ENCODE results near the gene GGA1. TPM values are rescaled to one million over a fixed set of nuclear protein-coding genes. Genes with fewer than 3 reads are reported as not detected.

The GGA1 gene
- total and polyA plus RNA-seq, 2 of the 4 experiments (the other 2 are of a cell fraction) = 17.2 to 48.5 TPM

- CTCF ChIA-PET = no interaction called here
Measured at GRCh38 chr22:37611207-37611606, 2.6 kb downstream of the GGA1 start.

More at GRCh38 chr22:37611207-37611606, 2.6 kb downstream of the GGA1 start:
- Histone ChIP-seq H2BK20ac (ENCODE audit: low read depth, low read length) (no peak overlapping the region), H3K56ac (ENCODE audit: extremely low read depth, insufficient read depth, low read length) (no peak overlapping the region), H3K9me1 (ENCODE audit: insufficient read depth, low read length) (peaks cover 9% of the 10 kb centered on the region), H3K27ac (ENCODE audit: insufficient read depth, low read length) (no peak overlapping the region), H2BK120ac (ENCODE audit: low read depth, low read length) (no peak overlapping the region), H2AK9ac (replicated peaks; ENCODE audit: low read depth, low read length, poor library complexity) (peak overlapping the region; percentile 6), H3K9me3 (ENCODE audit: control insufficient read depth, insufficient read depth, low read length) (no peaks in the 10 kb centered on the region), H4K8ac (ENCODE audit: low read depth in 2 of 2, low read length in 2 of 2) (no peak overlapping the region), H3K4ac (ENCODE audit: low read depth, low read length) (no peak overlapping the region), H3K27me3 (ENCODE audit: control insufficient read depth, insufficient read depth, low read length) (no peaks in the 10 kb centered on the region), H3K4me3 (ENCODE audit: insufficient read depth, low read depth, low read length) (no peak overlapping the region), H3K4me2 (ENCODE audit: low read depth, low read length) (no peak overlapping the region), H3K23ac (ENCODE audit: low read depth, low read length) (no peak overlapping the region), H3K14ac (replicated peaks; ENCODE audit: low read depth, low read length) (no peak overlapping the region), H4K20me1 (ENCODE audit: insufficient read depth, low read length) (0 out of 2 replicates have a peak, but pooled peaks cover 3% of the 10 kb centered on the region), H4K5ac (ENCODE audit: low read depth, low read length) (no peak overlapping the region), H3K18ac (ENCODE audit: low read depth, low read length) (no peak overlapping the region), H2AFZ (replicated peaks; ENCODE audit: low read length, poor library complexity) (no peak overlapping the region), H3K9ac (ENCODE audit: low read depth, low read length) (no peak overlapping the region), H3K4me1 (ENCODE audit: control insufficient read depth, insufficient read depth, low read length) (peaks cover 16% of the 10 kb centered on the region), H4K91ac (ENCODE audit: insufficient read depth, low read depth, low read length) (no peak overlapping the region), H2AK5ac (ENCODE audit: low read depth, low read length) (no peak overlapping the region), H3K79me1 (ENCODE audit: low read depth in 1 of 2, low read length in 2 of 2) (peaks cover 22 to 56% of the 10 kb centered on the region in 2 experiments), H2BK15ac (ENCODE audit: low read depth, low read length) (no peak overlapping the region), H2BK5ac (ENCODE audit: low read depth, low read length, poor library complexity, severe bottlenecking) (no peak overlapping the region), H3K36me3 (ENCODE audit: control insufficient read depth, insufficient read depth, low read length) (peaks cover 6% of the 10 kb centered on the region)
- TF ChIP-seq CHD1 (IDR thresholded peaks at IDR 0.05; ENCODE audit: low read depth, low read length) (no peak), CEBPB (IDR thresholded peaks at IDR 0.05; ENCODE audit: low read depth, low read length) (no peak), RFX5 (IDR thresholded peaks at IDR 0.05; ENCODE audit: low read depth, low read length) (no peak), NFE2L2 (IDR thresholded peaks at IDR 0.05; ENCODE audit: low read depth, low read length) (no peak), MAZ (IDR thresholded peaks at IDR 0.05; ENCODE audit: borderline replicate concordance, low read depth, low read length) (no peak), POLR2A (IDR thresholded peaks at IDR 0.05; ENCODE audit: low read depth, low read length) (no peak), FOS (IDR thresholded peaks at IDR 0.05; ENCODE audit: low read depth, low read length) (no peak), USF2 (IDR thresholded peaks at IDR 0.05; ENCODE audit: low read depth, low read length) (no peak), RCOR1 (IDR thresholded peaks at IDR 0.05; ENCODE audit: insufficient replicate concordance, low read length) (no peak), SMC3 (IDR thresholded peaks at IDR 0.05; ENCODE audit: low read depth, low read length) (no peak), BHLHE40 (IDR thresholded peaks at IDR 0.05; ENCODE audit: low read depth, low read length) (no peak), CTCF (conservative IDR thresholded peaks at IDR 0.05; ENCODE audit: low read depth, low read length) (no peak), ELK1 (IDR thresholded peaks at IDR 0.05; ENCODE audit: borderline replicate concordance, low read depth, low read length) (no peak), RAD21 (IDR thresholded peaks at IDR 0.05; ENCODE audit: low read length) (no peak), MXI1 (IDR thresholded peaks at IDR 0.05; ENCODE audit: borderline replicate concordance, low read depth, low read length) (no peak), MAFK (IDR thresholded peaks at IDR 0.05; ENCODE audit: low read depth, low read length) (no peak)
- intact Hi-C loops (cut with micrococcal nuclease) = no loop called here
- POLR2A ChIA-PET (ENCODE audit: unreplicated experiment) = no interaction called here
- no TSS peak for BruUV-seq (replicated peaks)
- dilution Hi-C loops (cut with HindIII; ENCODE audit: low sequenced_read_pairs, unreplicated experiment) = no loop called here
- no CpG with 5 or more reads among the region's 6 CpGs for WGBS, 2 experiments (ENCODE audit: extremely low coverage in 2 of 2, insufficient read length in 1 of 2)
- no peak for ATAC-seq (ENCODE audit: low read depth)
- in situ Hi-C loops (cut with MboI; ENCODE audit: low sequenced_read_pairs) = no loop called here
- no peak for DNase-seq

Measured in IMR-90 (cell line).